ENCODE results near the gene CPD. TPM values are rescaled to one million over a fixed set of nuclear protein-coding genes. Genes with fewer than 3 reads are reported as not detected.

CPD gene
- total and polyA plus RNA-seq, 2 of the 13 experiments (the other 11 are each of a cell fraction or from before 2014, with no cell fraction given) = 46.1 to 72.3 TPM

DNA sequence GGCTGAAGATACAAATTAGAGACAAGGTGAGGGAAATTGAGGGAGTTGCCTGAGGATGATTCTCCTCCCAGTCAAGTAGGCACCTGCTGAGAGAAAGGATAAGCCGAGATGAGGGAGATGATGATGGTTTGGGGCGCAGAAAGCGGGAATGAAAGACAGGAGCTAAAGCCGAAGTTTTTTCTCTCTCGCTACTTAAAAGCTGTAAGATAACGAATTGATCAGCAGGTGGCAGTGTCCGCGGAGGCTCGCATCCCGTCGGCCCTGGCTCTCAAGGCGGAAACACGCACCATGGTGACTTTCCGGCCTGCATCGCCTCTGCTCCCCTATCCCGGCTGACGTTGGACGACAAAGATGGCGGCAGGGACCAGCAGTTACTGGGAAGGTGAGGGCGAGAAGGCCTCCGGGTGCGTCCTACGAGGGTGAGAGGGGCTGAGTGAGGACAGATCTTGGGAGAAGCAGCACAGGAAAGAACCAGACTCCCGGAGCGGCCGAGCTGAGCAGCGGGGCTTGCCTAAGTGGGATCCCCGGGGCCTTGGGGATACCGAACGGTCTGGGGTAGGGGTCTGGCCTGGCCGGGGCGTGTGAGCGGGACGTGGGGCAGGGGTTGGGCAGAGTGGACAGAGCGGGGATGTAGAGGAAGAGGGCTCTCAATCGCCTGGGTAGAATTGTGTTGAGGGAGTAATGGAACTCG is 98.5 kb downstream of the CPD start, which contains the start of gene GOSR1 (continued):
- peak; percentile 86 for TF ChIP-seq HBP1 (CRISPR knock-in tag; IDR thresholded peaks at IDR 0.05; ENCODE audit: low read depth)
- no peak for TF ChIP-seq TBL1XR1 (IDR thresholded peaks at IDR 0.05; ENCODE audit: borderline replicate concordance, low read length, partially characterized antibody)
- no peak for TF ChIP-seq NR2F2 (IDR thresholded peaks at IDR 0.05; ENCODE audit: borderline replicate concordance, low read depth)
- TF ChIP-seq YEATS4 (CRISPR knock-in tag; IDR thresholded peaks at IDR 0.05; ENCODE audit: borderline replicate concordance) = peak; percentile 87
- TF ChIP-seq NFE2 (CRISPR knock-in tag; IDR thresholded peaks at IDR 0.05) = no peak
- peak; percentile 13; the same call in 1 of the 2 replicates for TF ChIP-seq ZNF235 (CRISPR knock-in tag; IDR thresholded peaks at IDR 0.05; ENCODE audit: borderline replicate concordance)
- 0 out of 2 replicates have a peak, but pooled peaks have one; percentile 5 for TF ChIP-seq ZNF629 (CRISPR knock-in tag; conservative IDR thresholded peaks at IDR 0.05)
- peak; percentile 77 for TF ChIP-seq RXRA (CRISPR knock-in tag; IDR thresholded peaks at IDR 0.05)
- TF ChIP-seq NBN (conservative IDR thresholded peaks at IDR 0.05) = no peak
- peak in 1 of 2 experiments; percentile 83; a peak in 2 of 4 replicates for TF ChIP-seq KLF16 (CRISPR knock-in tag; IDR thresholded peaks at IDR 0.05)
- TF ChIP-seq ZBTB38 (CRISPR knock-in tag; IDR thresholded peaks at IDR 0.05) = peak; percentile 83
- peak; percentile 59; the same call in 1 of the 3 replicates for TF ChIP-seq MXI1 (IDR thresholded peaks at IDR 0.05; ENCODE audit: borderline replicate concordance, low read depth, low read length)
- no peak for TF ChIP-seq ZFAT (CRISPR knock-in tag; conservative IDR thresholded peaks at IDR 0.05)
- peak; percentile 81 for TF ChIP-seq RBM39 (IDR thresholded peaks at IDR 0.05; ENCODE audit: low read depth, low read length, poor library complexity, severe bottlenecking)
- peak; percentile 75; the same call in 1 of the 2 replicates for TF ChIP-seq ZSCAN21 (CRISPR knock-in tag; IDR thresholded peaks at IDR 0.05; ENCODE audit: borderline replicate concordance)
- no peak for TF ChIP-seq ZNF7 (CRISPR knock-in tag; IDR thresholded peaks at IDR 0.05)
- peak; percentile 80 for TF ChIP-seq RBFOX2 (IDR thresholded peaks at IDR 0.05; ENCODE audit: low read depth, low read length)
- TF ChIP-seq, protein P1, sequence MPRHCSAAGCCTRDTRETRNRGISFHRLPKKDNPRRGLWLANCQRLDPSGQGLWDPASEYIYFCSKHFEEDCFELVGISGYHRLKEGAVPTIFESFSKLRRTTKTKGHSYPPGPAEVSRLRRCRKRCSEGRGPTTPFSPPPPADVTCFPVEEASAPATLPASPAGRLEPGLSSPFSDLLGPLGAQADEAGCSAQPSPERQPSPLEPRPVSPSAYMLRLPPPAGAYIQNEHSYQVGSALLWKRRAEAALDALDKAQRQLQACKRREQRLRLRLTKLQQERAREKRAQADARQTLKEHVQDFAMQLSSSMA (CRISPR knock-in tag; IDR thresholded peaks at IDR 0.05) = peak; percentile 95
- no peak for TF ChIP-seq ZNF326 (CRISPR knock-in tag; IDR thresholded peaks at IDR 0.05; ENCODE audit: borderline replicate concordance)
- TF ChIP-seq ZBTB21 (CRISPR knock-in tag; IDR thresholded peaks at IDR 0.05) = peak; percentile 74
- TF ChIP-seq, protein P2, sequence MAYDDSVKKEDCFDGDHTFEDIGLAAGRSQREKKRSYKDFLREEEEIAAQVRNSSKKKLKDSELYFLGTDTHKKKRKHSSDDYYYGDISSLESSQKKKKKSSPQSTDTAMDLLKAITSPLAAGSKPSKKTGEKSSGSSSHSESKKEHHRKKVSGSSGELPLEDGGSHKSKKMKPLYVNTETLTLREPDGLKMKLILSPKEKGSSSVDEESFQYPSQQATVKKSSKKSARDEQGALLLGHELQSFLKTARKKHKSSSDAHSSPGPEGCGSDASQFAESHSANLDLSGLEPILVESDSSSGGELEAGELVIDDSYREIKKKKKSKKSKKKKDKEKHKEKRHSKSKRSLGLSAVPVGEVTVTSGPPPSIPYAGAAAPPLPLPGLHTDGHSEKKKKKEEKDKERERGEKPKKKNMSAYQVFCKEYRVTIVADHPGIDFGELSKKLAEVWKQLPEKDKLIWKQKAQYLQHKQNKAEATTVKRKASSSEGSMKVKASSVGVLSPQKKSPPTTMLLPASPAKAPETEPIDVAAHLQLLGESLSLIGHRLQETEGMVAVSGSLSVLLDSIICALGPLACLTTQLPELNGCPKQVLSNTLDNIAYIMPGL (CRISPR knock-in tag; IDR thresholded peaks at IDR 0.05; ENCODE audit: borderline replicate concordance in 1 of 2, low read depth in 1 of 2) = peak; percentile 97 to 99
- TF ChIP-seq ZNF772 (CRISPR knock-in tag; IDR thresholded peaks at IDR 0.05) = peak; percentile 75; the same call in 1 of the 2 replicates
- peak; percentile 72; the same call in 1 of the 2 replicates for TF ChIP-seq ZNF543 (CRISPR knock-in tag; IDR thresholded peaks at IDR 0.05)
- TF ChIP-seq DNMT3B (CRISPR knock-in tag; conservative IDR thresholded peaks at IDR 0.05) = peak; percentile 96
- peak; percentile 97 for TF ChIP-seq POLR2G (IDR thresholded peaks at IDR 0.05; ENCODE audit: low read depth, low read length)
- peak; percentile 90; the same call in 1 of the 2 replicates for TF ChIP-seq ZFP90 (CRISPR knock-in tag; IDR thresholded peaks at IDR 0.05; ENCODE audit: borderline replicate concordance)
- TF ChIP-seq ZNF20 (CRISPR knock-in tag; IDR thresholded peaks at IDR 0.05) = 0 out of 2 replicates have a peak, but pooled peaks have one; percentile 38
- peak; percentile 68; the same call in 1 of the 2 replicates for TF ChIP-seq DR1 (CRISPR knock-in tag; IDR thresholded peaks at IDR 0.05)
